ENCODE results near the gene PELI2.

PELI2 gene

GRCh38 chr14:56276108-56276507, 157.9 kb downstream of the PELI2 start:
- ATAC-seq: no peak
- no peak for TF ChIP-seq CSRNP3 (CRISPR knock-in tag; IDR thresholded peaks at IDR 0.05)
- TF ChIP-seq POU6F1 (CRISPR knock-in tag; IDR thresholded peaks at IDR 0.05; ENCODE audit: borderline replicate concordance, low read depth): no peak
- TF ChIP-seq TCF4 (CRISPR knock-in tag; IDR thresholded peaks at IDR 0.05; ENCODE audit: borderline replicate concordance): no peak
- no peak for TF ChIP-seq PPARA (CRISPR knock-in tag; IDR thresholded peaks at IDR 0.05; ENCODE audit: borderline replicate concordance)
- no peak for TF ChIP-seq CSDC2 (CRISPR knock-in tag; IDR thresholded peaks at IDR 0.05)
- TF ChIP-seq CREB5 (CRISPR knock-in tag; IDR thresholded peaks at IDR 0.05; ENCODE audit: low read depth): no peak
- no peak for TF ChIP-seq ZC3H10 (CRISPR knock-in tag; IDR thresholded peaks at IDR 0.05)
- no peak for TF ChIP-seq SNAI2 (CRISPR knock-in tag; IDR thresholded peaks at IDR 0.05)
- no peak for TF ChIP-seq ZNF70 (CRISPR knock-in tag; IDR thresholded peaks at IDR 0.05)

- ATAC-seq: no peak
- TF ChIP-seq ESRRG (CRISPR knock-in tag; IDR thresholded peaks at IDR 0.05) (no peak), ARNTL (CRISPR knock-in tag; IDR thresholded peaks at IDR 0.05; ENCODE audit: borderline replicate concordance, low read depth) (no peak), ISL1 (CRISPR knock-in tag; IDR thresholded peaks at IDR 0.05) (no peak), ZNF8 (CRISPR knock-in tag; IDR thresholded peaks at IDR 0.05) (no peak), GLIS3 (CRISPR knock-in tag; IDR thresholded peaks at IDR 0.05) (no peak), CREB5 (CRISPR knock-in tag; IDR thresholded peaks at IDR 0.05; ENCODE audit: low read depth) (no peak), ZNF70 (CRISPR knock-in tag; IDR thresholded peaks at IDR 0.05) (no peak), CSDC2 (CRISPR knock-in tag; IDR thresholded peaks at IDR 0.05) (no peak), BACH2 (CRISPR knock-in tag; IDR thresholded peaks at IDR 0.05; ENCODE audit: borderline replicate concordance) (no peak), ZFP30 (CRISPR knock-in tag; IDR thresholded peaks at IDR 0.05) (no peak), RARB (CRISPR knock-in tag; IDR thresholded peaks at IDR 0.05) (no peak)
These were observed 160.2 kb downstream of the PELI2 start for GRCh38 chr14:56278383-56278782.

- TF ChIP-seq TOX (CRISPR knock-in tag; IDR thresholded peaks at IDR 0.05; ENCODE audit: borderline replicate concordance): no peak
- TF ChIP-seq OSR1 (CRISPR knock-in tag; IDR thresholded peaks at IDR 0.05): no peak
- no peak for TF ChIP-seq CSDC2 (CRISPR knock-in tag; IDR thresholded peaks at IDR 0.05)
- no peak for TF ChIP-seq SNAI2 (CRISPR knock-in tag; IDR thresholded peaks at IDR 0.05)
- no peak for TF ChIP-seq PATZ1 (CRISPR knock-in tag; IDR thresholded peaks at IDR 0.05; ENCODE audit: borderline replicate concordance)
- no peak for TF ChIP-seq TCF4 (CRISPR knock-in tag; IDR thresholded peaks at IDR 0.05; ENCODE audit: borderline replicate concordance)
- no peak for TF ChIP-seq POU6F1 (CRISPR knock-in tag; IDR thresholded peaks at IDR 0.05; ENCODE audit: borderline replicate concordance, low read depth)
- TF ChIP-seq ZFP3 (CRISPR knock-in tag; IDR thresholded peaks at IDR 0.05): no peak
- TF ChIP-seq BACH2 (CRISPR knock-in tag; IDR thresholded peaks at IDR 0.05; ENCODE audit: borderline replicate concordance): no peak
- TF ChIP-seq PPARA (CRISPR knock-in tag; IDR thresholded peaks at IDR 0.05; ENCODE audit: borderline replicate concordance): no peak
- no peak for TF ChIP-seq ZNF8 (CRISPR knock-in tag; IDR thresholded peaks at IDR 0.05)
- no peak for TF ChIP-seq ZC3H10 (CRISPR knock-in tag; IDR thresholded peaks at IDR 0.05)
- no peak for TF ChIP-seq CSRNP3 (CRISPR knock-in tag; IDR thresholded peaks at IDR 0.05)
- no peak for ATAC-seq
These were observed 162.6 kb downstream of the PELI2 start for GRCh38 chr14:56280843-56281242.

All from SK-N-SH treated with all-trans-retinoic acid at 6 μM for 48 hours (cell line).